ENCODE measurements around the gene PLXNA2. TPM values are rescaled to one million over a fixed set of nuclear protein-coding genes. Genes with fewer than 3 reads are reported as not detected.

Gene PLXNA2
- total and polyA plus RNA-seq, 11 donors, result 9.2 to 28.2 (median 18.0) TPM

GRCh38 chr1:208045463-208046260 lies 198.5 kb downstream of the PLXNA2 start:
- Histone ChIP-seq H3K36me3 (peaks cover 0 to 81% (median 57%) of the 10 kb centered on the region in 9 donors), H3K4me1 (peaks cover 0 to 27% (median 12%) of the 10 kb centered on the region in 12 donors), H3K4me3 (no peak overlapping the region), H3K27me3 (no peaks in the 10 kb centered on the region), H3K27ac (peak overlapping the region in 1 of 12 donors; percentile 28), H3K9me3 (no peaks in the 10 kb centered on the region)
- intact Hi-C loops (cut with DNase I), result loop anchor here in 1 of 10 donors (5.0 kb wide), 1 partner anchor 42 kb away; no protein-coding TSS in a partner anchor
- ATAC-seq (no peak), DNase-seq (no peak)
- WGBS, 4 donors, result 89 to 94% (median 92%) methylated on average over 16 of the region's 16 CpGs
- no peak for TF ChIP-seq POLR2A (IDR thresholded peaks at IDR 0.05)
- TF ChIP-seq, protein P1, sequence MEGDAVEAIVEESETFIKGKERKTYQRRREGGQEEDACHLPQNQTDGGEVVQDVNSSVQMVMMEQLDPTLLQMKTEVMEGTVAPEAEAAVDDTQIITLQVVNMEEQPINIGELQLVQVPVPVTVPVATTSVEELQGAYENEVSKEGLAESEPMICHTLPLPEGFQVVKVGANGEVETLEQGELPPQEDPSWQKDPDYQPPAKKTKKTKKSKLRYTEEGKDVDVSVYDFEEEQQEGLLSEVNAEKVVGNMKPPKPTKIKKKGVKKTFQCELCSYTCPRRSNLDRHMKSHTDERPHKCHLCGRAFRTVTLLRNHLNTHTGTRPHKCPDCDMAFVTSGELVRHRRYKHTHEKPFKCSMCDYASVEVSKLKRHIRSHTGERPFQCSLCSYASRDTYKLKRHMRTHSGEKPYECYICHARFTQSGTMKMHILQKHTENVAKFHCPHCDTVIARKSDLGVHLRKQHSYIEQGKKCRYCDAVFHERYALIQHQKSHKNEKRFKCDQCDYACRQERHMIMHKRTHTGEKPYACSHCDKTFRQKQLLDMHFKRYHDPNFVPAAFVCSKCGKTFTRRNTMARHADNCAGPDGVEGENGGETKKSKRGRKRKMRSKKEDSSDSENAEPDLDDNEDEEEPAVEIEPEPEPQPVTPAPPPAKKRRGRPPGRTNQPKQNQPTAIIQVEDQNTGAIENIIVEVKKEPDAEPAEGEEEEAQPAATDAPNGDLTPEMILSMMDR (IDR thresholded peaks at IDR 0.05), result no peak

DNA sequence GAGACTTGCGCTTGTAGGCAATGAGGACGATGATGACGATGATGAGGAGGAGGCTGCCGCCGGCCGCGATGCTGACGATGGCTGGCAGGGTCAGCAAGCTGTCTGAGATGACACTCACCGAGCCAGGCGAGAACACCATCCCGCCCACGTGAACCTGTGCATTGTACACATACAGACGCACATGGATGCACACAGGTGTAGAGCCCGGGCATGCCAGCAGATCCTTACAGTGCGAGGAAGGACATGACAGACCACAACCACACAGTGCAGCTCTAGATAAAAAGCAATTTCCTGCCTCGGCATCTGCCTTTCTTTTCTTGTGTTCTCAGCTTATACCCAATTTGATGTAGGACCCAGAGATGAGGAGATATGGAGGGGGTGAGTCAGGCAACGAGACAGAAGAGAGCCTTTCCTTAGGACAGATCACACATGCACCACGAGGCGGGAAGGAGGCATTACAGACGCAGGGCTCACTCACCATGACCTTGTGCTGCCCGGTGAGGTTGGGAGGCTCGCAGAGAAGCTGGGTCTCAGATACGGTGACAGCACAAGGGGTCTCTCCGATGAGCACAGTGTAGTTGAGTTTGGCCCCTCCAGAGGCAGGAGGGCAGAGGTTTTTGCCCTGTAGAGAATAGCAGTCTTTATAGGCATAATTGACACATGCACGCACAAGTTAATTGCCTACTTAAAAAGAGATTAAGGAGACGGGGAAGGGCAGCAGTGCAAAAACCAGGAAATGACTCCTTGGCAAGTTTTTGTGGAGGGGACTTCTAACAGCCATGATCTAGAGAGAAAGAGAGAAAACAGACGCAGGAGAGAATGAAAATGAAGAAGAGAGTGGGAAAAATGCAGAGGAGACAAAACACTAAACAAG lies 199.4 kb downstream of the PLXNA2 start:
- no peaks in the 10 kb centered on the region for H3K9me3 ChIP-seq
- DNase-seq (no peak), ATAC-seq (no peak)
- TF ChIP-seq, protein P1 (IDR thresholded peaks at IDR 0.05), result no peak
- TF ChIP-seq POLR2A (IDR thresholded peaks at IDR 0.05), result no peak
- H3K27me3 ChIP-seq, result no peaks in the 10 kb centered on the region
- intact Hi-C loops (cut with DNase I), result loop anchor here in 1 of 10 donors (5.0 kb wide), 1 partner anchor 42 kb away; no protein-coding TSS in a partner anchor
- peaks cover 0 to 81% (median 55%) of the 10 kb centered on the region in 9 donors for H3K36me3 ChIP-seq
- peaks cover 0 to 27% (median 12%) of the 10 kb centered on the region in 12 donors for H3K4me1 ChIP-seq
- 89 to 93% (median 93%) methylated on average over 26 to 27 of the region's 27 CpGs for WGBS, 4 donors
- H3K4me3 ChIP-seq, result no peak overlapping the region
- H3K27ac ChIP-seq, result no peak overlapping the region

DNA sequence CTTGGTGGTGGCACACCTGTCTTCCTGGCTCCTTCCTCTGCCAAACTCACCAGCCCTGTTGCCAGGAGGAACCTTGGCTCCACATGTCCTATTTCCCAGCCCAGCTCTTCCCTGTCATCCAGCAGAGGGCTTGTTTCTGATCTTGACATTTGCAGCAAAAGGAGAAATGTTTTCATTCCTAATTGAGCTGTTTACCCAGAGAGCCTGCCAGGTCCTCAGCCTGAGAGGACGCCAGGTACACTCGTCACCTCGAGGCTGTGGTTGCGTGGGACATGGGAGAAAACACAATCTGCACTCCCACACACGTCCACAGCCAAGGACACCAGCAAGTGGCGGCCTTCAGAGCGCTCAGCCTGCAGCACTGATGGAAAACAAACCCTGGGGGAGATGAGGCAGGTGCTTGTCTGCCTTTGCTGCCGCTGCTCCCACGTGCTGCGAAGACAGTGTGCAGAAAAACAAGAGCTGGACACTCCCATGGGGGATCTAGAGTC lies 200.4 kb downstream of the PLXNA2 start:
- Histone ChIP-seq H3K4me3 (no peak overlapping the region), H3K36me3 (peaks cover 0 to 86% (median 60%) of the 10 kb centered on the region in 9 donors), H3K27me3 (no peaks in the 10 kb centered on the region), H3K4me1 (peaks cover 0 to 27% (median 12%) of the 10 kb centered on the region in 12 donors), H3K27ac (peak overlapping the region in 1 of 12 donors; percentile 22), H3K9me3 (no peaks in the 10 kb centered on the region)
- 57 to 74% (median 68%) methylated on average over 10 of the region's 10 CpGs for WGBS, 4 donors
- intact Hi-C loops (cut with DNase I), result no loop called here
- DNase-seq, result no peak
- no peak for TF ChIP-seq POLR2A (IDR thresholded peaks at IDR 0.05)
- TF ChIP-seq, protein P1 (IDR thresholded peaks at IDR 0.05), result peak in 1 of 12 donors; percentile 7
- ATAC-seq, result peak; percentile 18 to 44 (median 32)
